ENCODE results near the gene SLX4.

The SLX4 gene

DNA sequence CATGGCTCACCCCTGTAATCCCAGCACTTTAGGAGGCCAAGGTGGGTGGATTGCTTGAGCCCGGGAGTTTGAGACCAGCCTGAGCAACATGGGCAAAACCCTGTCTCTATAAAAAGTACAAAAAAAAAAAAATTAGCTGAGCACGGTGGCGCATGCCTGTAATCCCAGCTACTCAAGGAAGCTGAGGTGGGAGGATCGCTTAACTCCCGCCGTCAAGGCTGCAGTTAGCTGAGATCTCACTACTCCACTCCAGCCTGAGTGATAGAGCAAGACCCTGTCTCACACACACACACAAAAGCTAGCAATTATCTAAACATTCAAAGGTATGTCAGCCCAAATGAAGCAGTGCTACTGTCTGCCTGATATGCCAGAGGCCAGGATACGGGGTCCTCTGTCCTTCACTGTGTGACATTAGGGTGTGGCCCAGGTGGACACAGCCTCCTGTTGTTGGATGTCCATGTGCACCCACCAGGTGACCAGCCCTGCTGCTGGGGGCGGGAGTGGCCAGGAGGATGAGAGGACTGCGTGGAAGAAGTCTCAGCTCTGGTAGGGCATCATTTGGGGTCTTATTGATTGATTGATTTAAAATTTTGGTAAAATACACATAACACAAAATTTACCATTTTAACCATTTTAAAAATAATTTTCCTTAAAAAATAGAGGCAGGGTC, 38.1 kb downstream of the SLX4 start:
- Histone ChIP-seq H3K27ac (ENCODE audit: low read length) (no peak overlapping the region), H3K9me3 (ENCODE audit: control insufficient read depth, insufficient read depth, low read length) (no peaks in the 10 kb centered on the region), H3K4me1 (ENCODE audit: control insufficient read depth, insufficient read depth, low read length) (0 out of 2 replicates have a peak, but pooled peaks cover 2% of the 10 kb centered on the region), H3K27me3 (ENCODE audit: control insufficient read depth, insufficient read depth, low read length) (no peaks in the 10 kb centered on the region), H3K36me3 (ENCODE audit: control insufficient read depth, insufficient read depth, low read length) (no peaks in the 10 kb centered on the region), H3K4me3 (ENCODE audit: low read length) (no peak overlapping the region)
- DNase-seq (ENCODE audit: low read depth, low spot score), result no peak
- no CpG with 5 or more reads among the region's 9 CpGs for WGBS (ENCODE audit: insufficient coverage, insufficient read length)

DNA sequence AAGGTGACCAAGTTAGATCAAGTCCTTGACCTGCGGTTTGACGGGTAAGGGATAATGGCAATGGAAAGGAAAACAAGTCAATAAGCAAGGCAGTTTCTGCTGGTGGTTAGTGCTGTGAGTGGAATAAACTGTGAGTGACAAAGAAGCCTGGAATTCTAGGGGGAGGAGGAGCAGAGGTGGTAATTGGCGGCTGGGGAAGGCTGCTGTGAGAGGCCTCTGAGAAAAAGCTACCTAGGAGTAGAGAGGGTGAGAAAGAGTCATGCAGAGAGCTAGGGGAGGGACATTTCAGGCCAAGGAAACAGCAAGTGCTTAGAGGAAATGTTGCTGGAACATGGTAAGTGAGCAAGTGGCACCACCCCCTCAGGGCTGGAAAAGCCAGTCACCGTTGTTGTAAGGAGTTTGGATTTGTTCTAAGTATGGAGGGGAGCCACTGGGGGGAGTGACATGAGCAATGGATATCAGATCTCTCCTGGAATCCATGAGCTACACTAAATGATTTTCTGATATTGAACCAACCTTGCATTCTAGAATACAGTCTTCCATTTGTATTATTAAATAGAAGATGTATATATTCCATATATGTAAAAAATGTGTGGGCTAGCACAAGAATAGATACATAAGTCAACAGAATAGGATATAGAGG, 40.9 kb downstream of the SLX4 start:
- H3K9me3 ChIP-seq (ENCODE audit: control insufficient read depth, insufficient read depth, low read length), result no peaks in the 10 kb centered on the region
- peaks cover 4% of the 10 kb centered on the region; the same call in 1 of the 2 replicates for H3K4me1 ChIP-seq (ENCODE audit: control insufficient read depth, insufficient read depth, low read length)
- no CpG with 5 or more reads among the region's 4 CpGs for WGBS (ENCODE audit: insufficient coverage, insufficient read length)
- no peaks in the 10 kb centered on the region for H3K27me3 ChIP-seq (ENCODE audit: control insufficient read depth, insufficient read depth, low read length)
- no peak overlapping the region for H3K4me3 ChIP-seq (ENCODE audit: low read length)
- no peaks in the 10 kb centered on the region for H3K36me3 ChIP-seq (ENCODE audit: control insufficient read depth, insufficient read depth, low read length)
- no peak overlapping the region for H3K27ac ChIP-seq (ENCODE audit: low read length)
- DNase-seq (ENCODE audit: low read depth, low spot score), result peak; percentile 18

DNA sequence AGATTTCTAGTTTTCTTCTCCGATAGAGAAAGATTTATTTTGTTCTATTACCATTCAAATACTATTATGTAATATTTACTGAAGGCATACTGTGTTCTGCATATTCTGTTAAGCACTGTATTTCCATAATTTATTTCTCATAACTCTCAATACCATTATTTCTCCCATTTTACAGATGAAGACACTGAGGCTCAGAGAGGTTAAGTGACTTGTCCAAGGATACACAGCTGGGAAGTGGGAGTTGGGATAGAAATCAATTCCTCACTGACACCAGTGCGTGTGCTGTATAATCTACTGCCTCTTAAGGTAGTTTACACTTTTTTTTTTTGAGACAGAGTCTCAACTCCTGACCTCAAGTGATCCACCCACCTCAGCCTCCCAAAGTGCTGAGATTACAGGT, 41.6 kb downstream of the SLX4 start:
- no peak overlapping the region for H3K27ac ChIP-seq (ENCODE audit: low read length)
- H3K4me3 ChIP-seq (ENCODE audit: low read length), result no peak overlapping the region
- no peaks in the 10 kb centered on the region for H3K27me3 ChIP-seq (ENCODE audit: control insufficient read depth, insufficient read depth, low read length)
- H3K9me3 ChIP-seq (ENCODE audit: control insufficient read depth, insufficient read depth, low read length), result no peaks in the 10 kb centered on the region
- H3K4me1 ChIP-seq (ENCODE audit: control insufficient read depth, insufficient read depth, low read length), result peaks cover 4% of the 10 kb centered on the region; the same call in 1 of the 2 replicates
- no peaks in the 10 kb centered on the region for H3K36me3 ChIP-seq (ENCODE audit: control insufficient read depth, insufficient read depth, low read length)
- WGBS (ENCODE audit: insufficient coverage, insufficient read length), result no CpG with 5 or more reads among the region's 2 CpGs
- no peak for DNase-seq (ENCODE audit: low read depth, low spot score)

DNA sequence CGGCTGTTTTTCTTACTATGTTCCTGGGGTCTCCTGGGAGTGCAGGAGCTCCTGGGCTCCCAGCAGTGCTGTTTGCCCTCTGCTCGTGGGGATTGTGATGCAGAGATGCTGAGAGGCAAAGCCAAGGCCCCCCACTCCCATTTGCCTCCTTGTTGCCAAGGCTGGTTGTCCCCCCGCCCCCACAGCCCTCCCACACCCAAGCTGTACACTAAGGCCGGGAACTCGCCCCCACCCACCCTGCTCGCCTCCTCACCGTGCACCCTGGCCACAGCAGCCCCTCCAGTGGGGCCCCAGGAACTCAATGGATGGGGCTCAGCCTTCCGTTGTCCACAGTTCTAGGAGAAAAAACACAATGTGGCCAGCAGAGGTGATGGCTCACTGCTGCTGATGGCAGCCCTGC, 44.4 kb downstream of the SLX4 start:
- peaks cover 4% of the 10 kb centered on the region; the same call in 1 of the 2 replicates for H3K4me1 ChIP-seq (ENCODE audit: control insufficient read depth, insufficient read depth, low read length)
- no peaks in the 10 kb centered on the region for H3K9me3 ChIP-seq (ENCODE audit: control insufficient read depth, insufficient read depth, low read length)
- H3K4me3 ChIP-seq (ENCODE audit: low read length), result no peak overlapping the region
- no peaks in the 10 kb centered on the region for H3K27me3 ChIP-seq (ENCODE audit: control insufficient read depth, insufficient read depth, low read length)
- DNase-seq (ENCODE audit: low read depth, low spot score), result no peak
- no peaks in the 10 kb centered on the region; the same call in 1 of the 2 replicates for H3K36me3 ChIP-seq (ENCODE audit: control insufficient read depth, insufficient read depth, low read length)
- no CpG with 5 or more reads among the region's 8 CpGs for WGBS (ENCODE audit: insufficient coverage, insufficient read length)
- H3K27ac ChIP-seq (ENCODE audit: low read length), result no peak overlapping the region

DNA sequence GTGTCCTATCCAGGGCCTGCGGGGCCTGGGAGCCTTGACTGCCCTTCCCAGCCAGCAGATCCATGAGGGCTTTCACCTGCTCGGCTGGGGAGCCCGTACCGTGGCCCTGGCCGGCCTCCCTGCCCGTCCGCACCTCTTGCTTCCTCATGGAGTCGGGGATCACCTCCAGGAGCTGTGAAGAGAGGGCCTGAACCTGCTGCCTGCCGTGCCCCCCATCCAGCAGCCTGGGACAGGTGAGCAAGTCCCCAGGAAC, 46.6 kb downstream of the SLX4 start:
- H3K27me3 ChIP-seq (ENCODE audit: control insufficient read depth, insufficient read depth, low read length), result no peaks in the 10 kb centered on the region
- no peak for DNase-seq (ENCODE audit: low read depth, low spot score)
- no peak overlapping the region for H3K27ac ChIP-seq (ENCODE audit: low read length)
- H3K36me3 ChIP-seq (ENCODE audit: control insufficient read depth, insufficient read depth, low read length), result no peaks in the 10 kb centered on the region; the same call in 1 of the 2 replicates
- H3K9me3 ChIP-seq (ENCODE audit: control insufficient read depth, insufficient read depth, low read length), result no peaks in the 10 kb centered on the region
- H3K4me1 ChIP-seq (ENCODE audit: control insufficient read depth, insufficient read depth, low read length), result peaks cover 4% of the 10 kb centered on the region; the same call in 1 of the 2 replicates
- WGBS (ENCODE audit: insufficient coverage, insufficient read length), result no CpG with 5 or more reads among the region's 9 CpGs
- no peak overlapping the region for H3K4me3 ChIP-seq (ENCODE audit: low read length)

DNA sequence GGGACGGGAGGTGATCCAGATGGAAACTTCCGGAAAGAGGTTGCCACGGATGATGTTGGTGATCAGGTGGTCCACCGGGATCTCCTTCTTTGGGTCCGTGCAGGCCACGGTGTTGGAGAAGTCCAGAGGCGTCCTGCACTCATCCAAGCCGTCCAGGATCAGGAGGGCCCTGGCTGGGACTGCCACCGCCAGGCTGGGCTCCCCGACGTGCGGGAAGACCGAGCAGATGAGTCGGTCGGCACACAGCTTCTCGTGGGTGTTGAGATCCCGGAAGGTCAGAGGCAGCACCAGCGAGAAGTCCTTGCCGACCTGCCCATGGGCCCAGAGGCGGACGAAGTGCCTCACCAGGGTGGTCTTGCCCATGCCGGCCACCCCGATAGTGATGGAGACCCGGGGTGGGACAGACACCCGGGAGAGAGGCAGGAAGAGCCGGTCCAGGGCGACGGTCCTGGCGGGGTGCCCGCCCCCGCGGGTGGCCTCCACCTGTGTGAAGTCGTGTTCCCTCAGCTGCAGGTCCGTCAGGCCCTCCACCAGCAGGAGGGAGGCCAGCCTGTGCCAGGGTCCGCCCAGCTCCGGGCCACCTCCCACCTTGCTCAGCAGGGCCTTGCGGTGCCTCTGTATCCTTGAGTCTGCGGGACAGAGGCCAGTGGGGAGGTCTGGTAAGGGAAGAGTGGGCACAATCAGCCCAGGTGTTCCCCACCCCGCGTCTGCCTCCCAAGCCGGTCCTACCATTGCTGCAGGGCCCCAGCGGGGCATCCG, 47.1 kb downstream of the SLX4 start:
- no peak for DNase-seq (ENCODE audit: low read depth, low spot score)
- Histone ChIP-seq H3K4me1 (ENCODE audit: control insufficient read depth, insufficient read depth, low read length) (peaks cover 4% of the 10 kb centered on the region; the same call in 1 of the 2 replicates), H3K36me3 (ENCODE audit: control insufficient read depth, insufficient read depth, low read length) (no peaks in the 10 kb centered on the region; the same call in 1 of the 2 replicates), H3K27ac (ENCODE audit: low read length) (no peak overlapping the region), H3K9me3 (ENCODE audit: control insufficient read depth, insufficient read depth, low read length) (no peaks in the 10 kb centered on the region), H3K4me3 (ENCODE audit: low read length) (no peak overlapping the region), H3K27me3 (ENCODE audit: control insufficient read depth, insufficient read depth, low read length) (no peaks in the 10 kb centered on the region)
- no CpG with 5 or more reads among the region's 43 CpGs for WGBS (ENCODE audit: insufficient coverage, insufficient read length)

DNA sequence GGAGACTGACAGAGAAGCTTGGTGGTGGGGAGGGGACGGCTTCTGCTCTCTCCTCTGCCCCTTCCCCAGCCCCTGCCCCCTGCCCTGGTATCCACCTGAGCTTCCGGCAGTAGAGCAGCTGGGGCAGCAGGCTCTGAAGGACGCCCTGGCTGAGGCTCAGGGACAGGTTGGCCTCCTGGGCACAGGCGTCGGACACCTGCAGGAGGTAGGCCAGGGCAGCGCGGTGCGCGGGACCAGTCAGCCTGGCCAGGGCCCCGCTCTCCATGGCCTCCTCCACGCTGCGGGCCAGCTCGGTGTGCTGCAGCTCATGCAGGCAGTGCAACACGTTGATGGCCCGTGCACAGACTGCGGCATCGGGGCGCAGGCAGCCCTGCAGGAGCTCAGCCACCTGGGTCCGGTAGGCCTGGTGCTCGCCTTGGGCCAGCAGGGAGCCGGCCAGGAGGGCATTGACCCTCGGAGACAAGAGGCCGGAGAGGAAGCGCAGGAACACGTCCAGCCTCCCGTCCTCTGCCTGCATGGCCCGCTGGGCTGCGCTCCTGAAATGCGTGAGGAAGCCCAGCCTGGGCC, 48.4 kb downstream of the SLX4 start:
- no CpG with 5 or more reads among the region's 29 CpGs for WGBS (ENCODE audit: insufficient coverage, insufficient read length)
- no peaks in the 10 kb centered on the region for H3K27me3 ChIP-seq (ENCODE audit: control insufficient read depth, insufficient read depth, low read length)

DNA sequence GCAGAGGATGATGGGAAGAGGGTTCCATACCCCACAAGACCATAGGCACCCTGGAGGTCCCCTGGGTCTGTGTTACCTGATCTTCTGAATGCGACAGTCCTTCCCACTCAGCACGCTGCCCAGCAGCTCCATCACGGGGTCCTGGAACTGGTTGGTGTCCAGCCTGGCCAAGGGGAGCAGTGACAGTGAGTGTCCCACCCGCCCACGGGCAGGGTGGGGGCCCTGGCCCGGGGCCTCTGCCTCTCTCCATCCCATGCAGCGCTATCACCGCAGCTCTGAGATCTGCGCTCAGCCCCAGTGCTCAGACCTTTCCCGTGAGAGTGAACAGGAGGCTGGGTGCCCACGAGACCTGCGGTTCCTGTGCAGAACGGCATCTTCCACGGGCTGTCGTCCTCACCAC, 49.8 kb downstream of the SLX4 start:
- no peak for DNase-seq (ENCODE audit: low read depth, low spot score)
- Histone ChIP-seq H3K4me3 (ENCODE audit: low read length) (no peak overlapping the region), H3K36me3 (ENCODE audit: control insufficient read depth, insufficient read depth, low read length) (no peaks in the 10 kb centered on the region; the same call in 1 of the 2 replicates), H3K27ac (ENCODE audit: low read length) (no peak overlapping the region), H3K27me3 (ENCODE audit: control insufficient read depth, insufficient read depth, low read length) (no peaks in the 10 kb centered on the region), H3K4me1 (ENCODE audit: control insufficient read depth, insufficient read depth, low read length) (no peaks in the 10 kb centered on the region; the same call in 1 of the 2 replicates), H3K9me3 (ENCODE audit: control insufficient read depth, insufficient read depth, low read length) (no peaks in the 10 kb centered on the region)
- no CpG with 5 or more reads among the region's 15 CpGs for WGBS (ENCODE audit: insufficient coverage, insufficient read length)

More for the DNA sequence above, 48.4 kb downstream of the SLX4 start:
- Histone ChIP-seq H3K4me3 (ENCODE audit: low read length) (no peak overlapping the region), H3K36me3 (ENCODE audit: control insufficient read depth, insufficient read depth, low read length) (no peaks in the 10 kb centered on the region; the same call in 1 of the 2 replicates), H3K9me3 (ENCODE audit: control insufficient read depth, insufficient read depth, low read length) (no peaks in the 10 kb centered on the region), H3K27ac (ENCODE audit: low read length) (no peak overlapping the region), H3K4me1 (ENCODE audit: control insufficient read depth, insufficient read depth, low read length) (peaks cover 4% of the 10 kb centered on the region; the same call in 1 of the 2 replicates)
- DNase-seq (ENCODE audit: low read depth, low spot score), result no peak

DNA sequence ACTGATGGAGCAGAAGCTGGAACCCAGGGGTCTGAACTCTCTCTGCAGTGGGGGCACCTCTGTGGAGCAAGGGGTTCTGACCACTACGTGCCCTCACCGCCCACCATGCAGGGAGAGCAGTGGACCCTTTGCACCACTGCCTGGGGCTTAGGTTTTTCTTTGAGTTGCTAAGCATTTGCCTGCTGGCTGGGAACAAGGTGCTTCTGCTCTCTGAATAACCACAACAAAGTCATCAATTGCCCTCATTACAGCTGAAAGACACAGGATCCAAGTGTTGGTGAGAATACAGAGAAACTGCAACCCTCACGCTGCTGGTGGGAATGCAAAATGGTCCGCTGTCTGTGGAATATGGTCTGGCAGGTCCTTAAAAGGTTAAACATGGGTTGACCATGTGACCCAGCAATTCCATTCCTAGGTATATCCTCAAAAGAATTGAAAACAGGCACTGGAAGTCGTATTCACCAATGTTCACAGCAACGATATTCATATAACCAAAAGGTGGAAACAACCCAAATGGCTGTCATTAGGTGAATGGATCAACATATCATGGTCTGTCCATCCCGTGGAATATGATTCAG, 57.0 kb downstream of the SLX4 start:
- WGBS (ENCODE audit: insufficient coverage, insufficient read length), result no CpG with 5 or more reads among the region's 7 CpGs
- H3K36me3 ChIP-seq (ENCODE audit: control insufficient read depth, insufficient read depth, low read length), result no peaks in the 10 kb centered on the region
- no peaks in the 10 kb centered on the region for H3K9me3 ChIP-seq (ENCODE audit: control insufficient read depth, insufficient read depth, low read length)
- no peak for DNase-seq (ENCODE audit: low read depth, low spot score)
- H3K27me3 ChIP-seq (ENCODE audit: control insufficient read depth, insufficient read depth, low read length), result no peaks in the 10 kb centered on the region
- H3K4me1 ChIP-seq (ENCODE audit: control insufficient read depth, insufficient read depth, low read length), result peaks cover 14% of the 10 kb centered on the region
- H3K27ac ChIP-seq (ENCODE audit: low read length), result no peak overlapping the region
- H3K4me3 ChIP-seq (ENCODE audit: low read length), result no peak overlapping the region

All from iPS DF 6.9 (cell line).